ENCODE measurements around the gene LENG8.

LENG8 gene

DNA sequence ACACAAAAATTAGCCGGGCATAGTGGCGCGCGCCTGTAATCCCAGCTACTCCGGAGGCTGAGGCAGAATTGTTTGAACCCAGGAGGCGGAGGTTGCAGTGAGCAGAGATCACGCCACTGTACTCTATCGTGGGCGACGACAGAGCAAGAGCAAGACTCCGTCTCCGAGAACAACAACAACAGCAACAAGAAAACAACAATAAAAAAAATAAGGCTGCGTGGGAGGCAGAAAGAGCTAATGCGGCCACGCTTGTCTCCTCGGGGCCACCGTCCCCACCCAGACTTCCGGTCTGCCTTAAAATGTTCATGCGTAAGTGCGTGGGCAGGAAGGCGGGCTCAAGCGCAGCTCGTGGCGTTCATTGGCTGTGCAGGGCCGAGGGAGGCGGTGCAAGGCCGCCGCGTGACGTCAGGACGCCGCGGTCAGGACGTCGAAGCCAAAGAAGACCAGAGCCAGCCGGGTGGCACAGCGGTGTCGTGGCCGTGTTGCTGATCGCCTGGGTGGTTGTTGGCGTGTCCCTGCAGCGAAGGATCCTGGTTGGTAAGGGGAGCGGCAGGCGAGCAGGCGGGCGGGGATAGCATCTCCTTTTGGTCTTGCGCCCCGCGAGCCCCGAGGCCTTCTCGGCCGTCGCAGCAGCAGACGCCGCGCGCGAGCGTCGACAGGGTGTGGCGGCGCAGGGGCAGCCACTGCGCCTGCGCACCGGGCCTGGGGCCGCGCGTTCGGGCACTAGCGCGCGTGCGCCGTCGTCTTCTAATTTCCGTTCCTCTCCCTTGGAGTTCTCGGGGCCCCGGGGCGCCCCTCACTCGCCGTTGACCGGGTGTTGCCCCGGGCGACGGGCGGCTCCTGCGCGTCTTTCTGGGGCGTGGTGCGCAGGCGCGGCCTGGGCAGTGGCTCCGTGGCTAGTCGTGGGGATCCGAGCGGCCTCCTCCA is at the start of gene LENG8:
LENG8 (plus strand) TSS at position 426 of the 927 bp plus-strand sequence. CDS start 2,146 bp downstream, outside the sequence.
- DNase-seq (ENCODE audit: low read depth), result peak; percentile 94

DNA sequence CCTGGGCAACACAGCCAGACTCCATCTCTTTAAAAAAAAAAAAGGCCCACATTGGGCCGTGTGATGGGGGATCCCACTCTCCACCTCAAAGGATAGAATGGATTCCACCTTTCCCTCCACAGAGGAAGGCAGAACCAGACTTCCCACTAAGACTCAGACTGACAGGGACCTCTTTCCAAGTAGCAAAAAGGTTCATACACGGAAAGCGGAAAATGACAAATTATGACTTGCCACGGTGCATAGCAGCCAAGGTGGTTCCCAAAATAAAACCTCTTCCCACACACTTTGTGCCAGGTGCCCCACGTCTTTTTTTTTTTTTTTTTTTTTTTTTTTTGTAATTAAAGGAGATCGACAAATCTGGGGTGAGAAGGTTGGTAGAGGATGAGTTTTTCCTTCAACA is 48.1 kb upstream of the LENG8 start:
- DNase-seq (ENCODE audit: low read depth), result no peak

- DNase-seq (ENCODE audit: low read depth), result no peak
Observed at GRCh38 chr19:54403054-54403453, 45.9 kb upstream of the LENG8 start.

DNA sequence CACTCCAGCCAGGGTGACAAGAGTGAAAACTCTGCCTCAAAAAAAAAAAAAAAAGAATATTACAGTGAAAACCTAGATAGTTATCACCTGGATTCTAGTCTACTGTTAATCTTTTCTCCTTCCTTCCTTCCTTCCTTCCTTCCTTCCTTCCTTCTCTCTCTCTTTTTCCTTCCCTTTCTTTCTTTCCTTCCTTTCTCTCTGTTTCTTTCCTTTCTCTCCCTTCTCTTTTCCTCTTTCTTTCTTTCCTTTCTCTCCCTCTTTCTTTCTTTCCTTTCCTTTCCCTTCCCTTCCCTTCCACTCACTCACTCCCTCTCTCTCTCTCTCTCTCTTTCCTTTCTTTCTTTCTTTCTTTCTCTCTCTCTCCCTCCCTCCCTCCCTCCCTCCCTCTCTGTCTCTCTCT is 43.4 kb upstream of the LENG8 start:
- no peak for DNase-seq (ENCODE audit: low read depth)

- DNase-seq (ENCODE audit: low read depth), result no peak
Observed at GRCh38 chr19:54407780-54408179, 41.2 kb upstream of the LENG8 start.

GRCh38 chr19:54408456-54409026 is 40.5 kb upstream of the LENG8 start:
- DNase-seq (ENCODE audit: low read depth), result no peak

DNA sequence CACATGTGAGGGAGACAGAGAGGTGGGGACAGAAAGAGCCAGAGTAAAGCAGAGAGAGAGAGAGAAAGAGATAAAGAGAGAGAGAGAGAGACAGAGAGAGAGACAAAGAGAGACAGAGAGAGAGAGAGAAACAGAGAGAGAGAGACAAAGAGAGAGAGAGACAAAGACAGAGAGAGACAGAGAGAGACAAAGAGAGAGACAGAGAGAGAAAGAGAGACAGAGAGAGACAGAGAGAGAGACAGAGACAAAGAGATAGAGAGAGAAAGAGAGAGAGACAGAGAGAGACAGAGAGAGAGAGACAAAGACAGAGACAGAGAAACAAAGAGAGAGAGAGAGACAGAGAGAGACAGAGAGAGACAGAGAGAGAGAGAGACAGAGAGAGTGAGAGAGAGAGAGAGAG is 38.0 kb upstream of the LENG8 start:
- no peak for DNase-seq (ENCODE audit: low read depth)

GRCh38 chr19:54412877-54413276 is 36.1 kb upstream of the LENG8 start:
- DNase-seq (ENCODE audit: low read depth), result no peak

- DNase-seq (ENCODE audit: low read depth), result no peak
Observed at GRCh38 chr19:54414156-54414555, 34.8 kb upstream of the LENG8 start.

DNA sequence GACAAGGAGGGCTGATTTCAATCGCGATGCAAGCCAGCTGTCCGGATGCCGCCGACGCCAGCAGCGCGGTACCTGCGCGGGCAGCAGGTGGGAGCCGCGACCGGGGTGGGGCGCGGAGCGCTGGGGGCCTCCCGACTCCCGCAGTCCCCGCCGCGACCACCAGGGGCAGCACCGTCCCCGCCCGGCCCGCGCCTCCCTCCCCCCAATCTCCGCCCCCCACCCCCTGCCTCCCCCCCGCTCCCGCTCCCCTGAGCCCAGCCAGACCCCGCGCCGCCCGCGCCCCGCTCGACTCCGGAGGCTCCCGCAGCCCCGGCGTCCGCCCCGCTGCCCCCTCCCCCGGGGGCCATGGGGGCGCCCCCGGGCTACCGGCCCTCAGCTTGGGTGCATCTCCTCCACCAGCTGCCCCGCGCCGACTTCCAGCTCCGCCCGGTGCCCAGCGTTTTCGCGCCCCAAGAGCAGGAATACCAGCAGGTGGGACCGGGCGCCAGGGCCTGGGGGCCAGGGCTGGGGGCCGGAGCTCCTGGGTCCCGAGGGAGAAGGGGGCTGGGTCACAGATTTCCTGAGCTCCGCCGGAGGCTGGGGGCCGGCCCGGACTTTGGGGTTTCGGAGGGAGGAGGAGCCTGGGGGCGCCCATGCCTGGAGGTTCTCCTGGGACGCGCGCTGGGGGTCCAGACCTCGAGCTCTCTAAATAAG is 33.6 kb upstream of the LENG8 start, which contains the start of gene TTYH1:
TTYH1 (plus strand) TSS at position 257 of the 693 bp plus-strand sequence; CDS start at position 346, 89 bp downstream.
- DNase-seq (ENCODE audit: low read depth), result no peak

DNA sequence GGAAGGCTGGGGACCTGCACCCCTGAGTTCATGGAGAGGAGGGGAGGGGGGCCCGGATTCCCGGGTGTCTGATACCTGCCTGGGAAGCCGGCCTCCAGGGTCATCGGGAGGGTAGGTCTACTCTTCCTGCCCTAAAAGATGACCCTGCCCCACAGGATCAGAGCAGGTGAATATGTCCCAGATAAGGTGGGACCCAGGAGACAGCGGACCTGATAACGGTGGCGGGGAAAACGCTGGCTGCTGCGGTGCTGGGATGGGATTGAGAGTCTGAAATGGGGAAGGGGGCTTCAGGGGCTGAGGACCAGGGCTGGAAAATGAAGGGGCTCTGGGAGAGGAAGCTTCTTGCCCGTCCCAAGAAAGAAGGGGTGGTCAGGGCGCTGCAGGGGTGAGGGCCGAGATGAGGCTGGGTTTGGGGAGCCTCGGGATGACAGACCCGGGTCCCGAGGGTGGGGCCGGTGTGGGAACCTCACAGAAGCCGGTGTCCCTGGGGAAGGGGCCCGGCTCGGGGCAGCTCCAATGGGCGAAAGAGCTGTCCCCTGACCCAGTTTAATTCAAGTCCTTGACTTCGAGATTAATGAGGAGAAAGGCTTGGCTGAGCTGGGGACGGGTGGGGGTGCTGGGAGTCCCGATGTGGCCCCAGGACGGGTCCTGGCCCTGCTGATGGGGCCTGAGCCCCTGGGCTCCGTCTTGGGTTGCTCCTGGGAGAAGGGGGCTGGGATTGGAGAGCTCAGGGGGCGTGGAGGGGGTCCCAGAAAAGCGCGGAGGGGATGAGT is 32.9 kb upstream of the LENG8 start:
- DNase-seq (ENCODE audit: low read depth), result no peak

DNA sequence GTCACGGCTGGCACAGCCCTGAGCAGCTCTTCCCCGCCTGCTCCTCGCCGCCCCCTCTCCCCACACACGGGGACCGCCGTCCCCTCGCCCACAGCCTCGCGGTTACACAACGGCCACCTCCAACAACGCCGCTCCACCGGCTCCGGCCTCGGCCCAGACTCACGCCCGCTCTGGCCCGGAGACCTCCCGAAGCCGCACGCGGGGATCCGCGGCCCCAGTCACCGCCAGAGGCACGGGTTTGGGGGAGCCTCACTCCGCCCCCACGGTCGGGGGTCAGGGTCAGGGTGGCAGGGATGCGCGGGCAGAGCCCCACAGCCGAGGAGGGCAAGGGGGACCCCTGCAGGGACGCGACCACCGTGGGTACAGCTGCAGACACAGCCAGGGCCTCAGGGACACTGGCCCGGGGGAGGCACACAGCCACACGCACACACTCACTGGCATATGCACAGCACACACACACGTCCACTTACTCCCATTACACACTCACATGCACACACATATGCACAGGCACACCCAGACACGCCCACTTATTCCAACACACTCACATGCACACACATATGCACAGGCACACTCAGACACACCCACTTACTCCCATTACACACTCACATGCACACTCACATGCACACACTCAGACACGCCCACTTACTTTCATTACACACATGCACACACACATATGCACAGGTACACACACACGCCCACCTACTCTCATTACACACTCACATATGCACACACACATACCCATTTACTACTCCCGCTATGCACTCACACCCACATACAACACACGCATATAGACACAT is 32.1 kb upstream of the LENG8 start:
- DNase-seq (ENCODE audit: low read depth), result no peak

- DNase-seq (ENCODE audit: low read depth), result no peak
Observed at GRCh38 chr19:54418030-54418929, 30.7 kb upstream of the LENG8 start.

DNA sequence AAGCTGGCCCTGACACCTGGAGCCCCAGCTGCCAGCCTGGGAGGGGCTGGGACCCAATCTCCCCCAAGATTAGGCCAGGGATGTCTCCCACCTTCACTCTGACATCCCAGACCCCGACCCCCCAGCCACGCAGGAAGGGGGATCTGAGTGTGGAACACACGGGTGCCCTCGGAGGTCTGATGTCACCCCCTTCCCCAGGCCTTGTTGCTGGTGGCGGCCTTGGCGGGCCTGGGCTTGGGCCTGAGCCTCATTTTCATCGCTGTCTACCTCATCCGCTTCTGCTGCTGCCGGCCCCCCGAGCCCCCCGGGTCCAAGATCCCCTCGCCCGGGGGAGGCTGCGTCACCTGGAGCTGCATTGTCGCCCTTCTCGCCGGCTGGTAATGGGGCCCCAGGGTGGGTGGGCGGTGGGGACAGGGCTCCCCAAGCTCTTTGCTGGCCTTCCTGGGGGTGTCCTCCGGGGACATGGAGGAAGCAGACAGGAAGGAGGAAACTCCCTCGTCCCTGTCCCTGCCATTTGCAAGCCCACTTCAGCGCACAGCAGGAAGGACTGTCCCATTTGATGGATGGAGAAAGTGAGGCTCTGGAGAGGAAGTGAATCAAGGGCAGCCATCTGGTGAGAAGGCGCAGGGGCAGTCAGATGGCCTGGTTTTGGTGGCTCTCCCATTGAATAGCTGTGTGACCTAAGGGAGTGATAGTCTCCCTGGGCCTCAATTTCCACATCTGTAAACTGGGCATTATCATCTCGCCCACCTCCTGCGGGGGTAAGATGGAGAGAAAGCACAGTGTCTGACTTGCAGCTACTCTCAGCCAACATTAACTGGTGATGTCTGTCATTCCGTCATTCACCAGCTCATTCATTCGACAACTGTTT is 29.8 kb upstream of the LENG8 start:
- no peak for DNase-seq (ENCODE audit: low read depth)

GRCh38 chr19:54420068-54420382 is 29.0 kb upstream of the LENG8 start:
- DNase-seq (ENCODE audit: low read depth), result no peak

DNA sequence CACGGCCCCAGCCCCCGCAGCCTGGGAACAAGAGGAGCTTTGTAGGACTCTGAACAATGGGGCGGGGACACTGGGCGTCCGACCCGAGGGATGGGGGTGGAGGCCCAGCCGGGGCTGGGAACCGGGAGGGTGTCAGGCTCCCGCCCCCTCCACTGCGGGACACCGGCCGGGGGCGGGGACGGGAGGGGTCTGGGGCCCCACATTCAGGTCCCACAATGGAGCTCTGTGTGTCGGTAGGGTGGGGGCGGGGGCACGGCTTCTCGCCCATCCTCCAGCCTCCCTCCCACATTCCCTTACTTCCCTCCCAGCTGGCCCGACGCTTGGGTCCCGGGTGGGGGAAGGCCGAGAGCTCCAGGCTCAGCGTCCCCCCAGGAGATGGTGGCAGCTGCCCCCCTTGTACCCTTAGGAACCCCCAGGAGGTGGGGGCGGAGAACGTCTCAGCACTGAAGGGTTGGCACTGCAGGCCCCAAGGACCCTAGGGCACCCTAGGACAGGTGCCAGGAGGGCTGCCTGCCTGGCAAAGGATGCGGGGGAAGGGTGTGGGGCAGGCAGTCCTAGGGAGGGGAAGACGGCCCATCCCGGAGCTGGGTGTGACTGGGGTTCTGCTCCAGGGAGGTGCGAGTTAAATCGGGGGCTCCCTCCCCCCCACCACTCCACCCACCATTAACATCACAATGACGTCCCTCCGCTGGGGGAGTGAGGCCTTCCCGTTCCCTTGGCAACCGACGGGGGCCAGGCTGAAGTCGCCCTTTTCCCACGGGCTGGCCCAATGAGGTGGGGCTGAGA is 28.4 kb upstream of the LENG8 start:
- no peak for DNase-seq (ENCODE audit: low read depth)

GRCh38 chr19:54421169-54421516 is 27.9 kb upstream of the LENG8 start:
- no peak for DNase-seq (ENCODE audit: low read depth)

GRCh38 chr19:54421521-54421920 is 27.5 kb upstream of the LENG8 start:
- no peak for DNase-seq (ENCODE audit: low read depth)

DNA sequence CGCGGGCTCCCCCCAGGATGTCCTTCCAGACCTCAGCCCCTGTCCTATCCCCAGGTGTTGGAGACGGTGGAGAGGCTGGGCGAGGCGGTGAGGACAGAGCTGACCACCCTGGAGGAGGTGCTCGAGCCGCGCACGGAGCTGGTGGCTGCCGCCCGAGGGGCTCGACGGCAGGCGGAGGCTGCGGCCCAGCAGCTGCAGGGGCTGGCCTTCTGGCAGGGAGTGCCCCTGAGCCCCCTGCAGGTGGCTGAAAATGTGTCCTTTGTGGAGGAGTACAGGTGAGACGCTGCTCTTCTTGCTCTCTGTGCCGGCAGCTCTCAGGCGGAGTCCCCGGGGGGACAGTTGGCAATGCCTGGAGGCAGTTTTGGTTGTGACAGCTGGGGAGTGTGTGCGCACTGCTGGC is 26.9 kb upstream of the LENG8 start:
- DNase-seq (ENCODE audit: low read depth), result no peak
